GM21825 (cell line): ENCODE data around the gene FAU.
"Not testable (repeated sequence)": the region's sequence is repeated elsewhere in the genome, so short reads cannot be mapped to it uniquely, and the experiment has no call there.

Source experiments
- ATAC-seq: cut with Tn5 transposase; IDR thresholded peaks from one replicate; pipeline ENCODE4 v1.9.1; 2021; ENCODE audit warnings: mild to moderate bottlenecking, moderate library complexity; ENCODE audit not compliant: unreplicated experiment

Gene FAU

GRCh38 chr11:65121865-65122696, at the start of gene FAU, which contains the start of gene MRPL49:
TSS of gene FAU (minus strand) at chr11:65122134. CDS start at chr11:65121813, 321 bp downstream.
TSS of gene MRPL49 (plus strand) at chr11:65122321. CDS start at chr11:65122347, 26 bp downstream.
- peak; percentile 63 for ATAC-seq

- ATAC-seq = no peak
Observed at GRCh38 chr11:65170058-65170534, 48.2 kb upstream of the FAU start, which contains the start of gene SPDYC. TSS of gene SPDYC (plus strand) at chr11:65170233. CDS start at chr11:65171358, 1,125 bp downstream.

GRCh38 chr11:65169164-65169641, 47.3 kb upstream of the FAU start:
- no peak for ATAC-seq

- ATAC-seq = no peak
Observed at GRCh38 chr11:65167656-65168055, 45.7 kb upstream of the FAU start.

GRCh38 chr11:65166893-65167292, 45.0 kb upstream of the FAU start:
- ATAC-seq = no peak

- ATAC-seq = no peak
Observed at GRCh38 chr11:65165410-65166317, 43.7 kb upstream of the FAU start.

GRCh38 chr11:65163684-65164083, 41.8 kb upstream of the FAU start:
- ATAC-seq = no peak

GRCh38 chr11:65160643-65161042, 38.7 kb upstream of the FAU start:
- ATAC-seq = no peak

- no peak for ATAC-seq
Observed at GRCh38 chr11:65159012-65159411, 37.1 kb upstream of the FAU start.

GRCh38 chr11:65157336-65157735, 35.4 kb upstream of the FAU start:
- no peak for ATAC-seq

- no peak for ATAC-seq
Observed at GRCh38 chr11:65156926-65157325, 35.0 kb upstream of the FAU start.

GRCh38 chr11:65156256-65156655, 34.3 kb upstream of the FAU start:
- ATAC-seq = no peak

- no peak for ATAC-seq
Observed at GRCh38 chr11:65152122-65152521, 30.2 kb upstream of the FAU start.

- ATAC-seq = no peak
Observed at GRCh38 chr11:65151331-65151899, 29.5 kb upstream of the FAU start.

GRCh38 chr11:65150509-65151299, 28.8 kb upstream of the FAU start:
- ATAC-seq = no peak

- not testable (repeated sequence) for ATAC-seq
Observed at GRCh38 chr11:65150131-65150508, 28.2 kb upstream of the FAU start.

- no peak for ATAC-seq
Observed at GRCh38 chr11:65148657-65149056, 26.7 kb upstream of the FAU start.

- ATAC-seq = no peak
Observed at GRCh38 chr11:65147352-65148075, 25.6 kb upstream of the FAU start.

GRCh38 chr11:65141896-65142494, 20.1 kb upstream of the FAU start:
- ATAC-seq = no peak
